GM13977 (cell line): ENCODE measurements around the gene CA7.

Experiments used
- DNase-seq: peaks from one replicate; pipeline ENCODE4 v3.0.0; 2012; ENCODE audit warnings: low spot score
- CTCF ChIP-seq: IDR thresholded peaks from 2 replicates; pipeline ENCODE4 v1.5.1; 2012; ENCODE audit warnings: mild to moderate bottlenecking, control low read depth; ENCODE audit not compliant: insufficient read depth; ENCODE audit errors: extremely low read depth, missing control alignments
- in situ Hi-C: fragments of 300-500 bp; cut with MboI; formaldehyde crosslinking; loops from one replicate; pipeline ENCODE4 v1.12.0; 2022; ENCODE audit warnings: low sequenced_read_pairs, low pct_unique_long_range_greater_than_20kb, mixed read lengths, inconsistent platforms; ENCODE audit not compliant: unreplicated experiment

The CA7 gene

GRCh38 chr16:66871840-66872239 lies 27.6 kb downstream of the CA7 start:
- in situ Hi-C loops: loop anchor here (25.0 kb wide), 1 partner anchor 460 kb away; no protein-coding TSS in a partner anchor
- no peak for TF ChIP-seq CTCF
- DNase-seq: no peak

- in situ Hi-C loops: loop anchor here (25.0 kb wide), 1 partner anchor 460 kb away; no protein-coding TSS in a partner anchor
- DNase-seq: no peak
- no peak for TF ChIP-seq CTCF
Observed at GRCh38 chr16:66872559-66872942, 28.3 kb downstream of the CA7 start.

GRCh38 chr16:66872943-66873684 lies 28.9 kb downstream of the CA7 start:
- TF ChIP-seq CTCF: peak; percentile 98
- in situ Hi-C loops: loop anchor here (25.0 kb wide), 1 partner anchor 461 kb away; no protein-coding TSS in a partner anchor
- peak; percentile 86 for DNase-seq

GRCh38 chr16:66873685-66874055 lies 29.5 kb downstream of the CA7 start:
- in situ Hi-C loops: loop anchor here (25.0 kb wide), 1 partner anchor 461 kb away; no protein-coding TSS in a partner anchor
- TF ChIP-seq CTCF: no peak
- DNase-seq: no peak

- in situ Hi-C loops: loop anchor here (25.0 kb wide), 1 partner anchor 462 kb away; no protein-coding TSS in a partner anchor
- DNase-seq: no peak
- TF ChIP-seq CTCF: no peak
Observed at GRCh38 chr16:66874079-66874775, 30.0 kb downstream of the CA7 start.

GRCh38 chr16:66878067-66878466 lies 33.9 kb downstream of the CA7 start:
- no peak for DNase-seq
- in situ Hi-C loops: no loop called here
- TF ChIP-seq CTCF: no peak
